Dendritic cell treated with granulocyte-macrophage colony-stimulating factor and Interleukin-4, amounts not matched to agents 40 ng/mL and 50 ng/mL, for 4 days (primary cell): ENCODE results near the gene SAMD4B.
"Not testable (repeated sequence)": the region's sequence is repeated elsewhere in the genome, so short reads cannot be mapped to it uniquely, and the experiment has no call there.

Source experiments
- H3K27ac Mint-ChIP-seq: one replicate; pipeline ENCODE4 v1.8.0; 2022; ENCODE audit warnings: mild to moderate bottlenecking, mixed read lengths
- H3K27me3 Mint-ChIP-seq: one replicate; pipeline ENCODE4 v1.8.0; 2022; ENCODE audit warnings: mild to moderate bottlenecking, mixed read lengths
- H3K36me3 Mint-ChIP-seq: one replicate; pipeline ENCODE4 v1.8.0; 2022; ENCODE audit warnings: low read depth, mixed read lengths
- H3K4me1 Mint-ChIP-seq: one replicate; pipeline ENCODE4 v1.8.0; 2022; ENCODE audit warnings: low read depth, mixed read lengths
- H3K4me3 Mint-ChIP-seq: one replicate; pipeline ENCODE4 v1.8.0; 2022; ENCODE audit warnings: mild to moderate bottlenecking, moderate library complexity, mixed read lengths
- H3K9me3 Mint-ChIP-seq: one replicate; pipeline ENCODE4 v1.8.0; 2022; ENCODE audit warnings: mixed read lengths
- intact Hi-C: fragments of 100-400 bp; cut with micrococcal nuclease; formaldehyde crosslinking; loops from one replicate; pipeline ENCODE4 v1.15.0; 2022

Gene SAMD4B

GRCh38 chr19:39306075-39306474 lies 36.1 kb upstream of the SAMD4B start:
- intact Hi-C loops, result no loop called here
- peaks cover 39% of the 10 kb centered on the region for H3K36me3 Mint-ChIP-seq
- H3K4me3 Mint-ChIP-seq, result no peak overlapping the region
- H3K4me1 Mint-ChIP-seq, result peaks cover 30% of the 10 kb centered on the region
- H3K27ac Mint-ChIP-seq, result no peak overlapping the region
- peaks cover 7% of the 10 kb centered on the region for H3K27me3 Mint-ChIP-seq
- no peaks in the 10 kb centered on the region for H3K9me3 Mint-ChIP-seq

- no peaks in the 10 kb centered on the region for H3K9me3 Mint-ChIP-seq
- intact Hi-C loops, result no loop called here
These were observed 35.0 kb upstream of the SAMD4B start for GRCh38 chr19:39307046-39307821.

GRCh38 chr19:39307822-39308530 lies 34.2 kb upstream of the SAMD4B start:
- Mint-ChIP-seq H3K4me1 (peaks cover 25% of the 10 kb centered on the region), H3K9me3 (no peaks in the 10 kb centered on the region), H3K27me3 (peaks cover 7% of the 10 kb centered on the region), H3K36me3 (peaks cover 58% of the 10 kb centered on the region), H3K27ac (no peak overlapping the region), H3K4me3 (no peak overlapping the region)
- intact Hi-C loops, result no loop called here

More at GRCh38 chr19:39307046-39307821, 35.0 kb upstream of the SAMD4B start:
- H3K36me3 Mint-ChIP-seq, result peaks cover 50% of the 10 kb centered on the region
- peaks cover 7% of the 10 kb centered on the region for H3K27me3 Mint-ChIP-seq
- H3K4me1 Mint-ChIP-seq, result peaks cover 28% of the 10 kb centered on the region
- H3K27ac Mint-ChIP-seq, result peak overlapping the region; percentile 1
- no peak overlapping the region for H3K4me3 Mint-ChIP-seq

GRCh38 chr19:39308531-39309304 lies 33.5 kb upstream of the SAMD4B start:
- H3K27ac Mint-ChIP-seq, result no peak overlapping the region
- no peaks in the 10 kb centered on the region for H3K9me3 Mint-ChIP-seq
- H3K4me3 Mint-ChIP-seq, result no peak overlapping the region
- peaks cover 64% of the 10 kb centered on the region for H3K36me3 Mint-ChIP-seq
- H3K4me1 Mint-ChIP-seq, result peaks cover 20% of the 10 kb centered on the region
- peaks cover 7% of the 10 kb centered on the region for H3K27me3 Mint-ChIP-seq
- intact Hi-C loops, result no loop called here

- Mint-ChIP-seq H3K36me3 (peaks cover 70% of the 10 kb centered on the region), H3K4me1 (peaks cover 20% of the 10 kb centered on the region)
- H3K27me3 Mint-ChIP-seq, H3K27ac Mint-ChIP-seq, H3K9me3 Mint-ChIP-seq, H3K4me3 Mint-ChIP-seq, intact Hi-C loops: not testable (repeated sequence)
These were observed 32.9 kb upstream of the SAMD4B start for GRCh38 chr19:39309305-39309670.

- no peaks in the 10 kb centered on the region for H3K27me3 Mint-ChIP-seq
- peaks cover 14% of the 10 kb centered on the region for H3K4me1 Mint-ChIP-seq
- peak overlapping the region; percentile 48 for H3K4me3 Mint-ChIP-seq
- peaks cover 82% of the 10 kb centered on the region for H3K36me3 Mint-ChIP-seq
- intact Hi-C loops, result no loop called here
- peak overlapping the region; percentile 45 for H3K27ac Mint-ChIP-seq
- no peaks in the 10 kb centered on the region for H3K9me3 Mint-ChIP-seq
These were observed 31.5 kb upstream of the SAMD4B start for GRCh38 chr19:39310558-39311311.

GRCh38 chr19:39314016-39314728 lies 28.0 kb upstream of the SAMD4B start:
- Mint-ChIP-seq H3K36me3 (peaks cover 78% of the 10 kb centered on the region), H3K27me3 (peaks cover 2% of the 10 kb centered on the region), H3K9me3 (no peaks in the 10 kb centered on the region), H3K4me3 (no peak overlapping the region), H3K4me1 (peaks cover 27% of the 10 kb centered on the region), H3K27ac (no peak overlapping the region)
- intact Hi-C loops, result no loop called here

GRCh38 chr19:39315933-39316332 lies 26.3 kb upstream of the SAMD4B start:
- intact Hi-C loops, result no loop called here
- Mint-ChIP-seq H3K4me3 (no peak overlapping the region), H3K36me3 (peaks cover 68% of the 10 kb centered on the region), H3K27ac (no peak overlapping the region), H3K9me3 (no peaks in the 10 kb centered on the region), H3K4me1 (peaks cover 24% of the 10 kb centered on the region), H3K27me3 (peaks cover 15% of the 10 kb centered on the region)

GRCh38 chr19:39316627-39317321 lies 25.4 kb upstream of the SAMD4B start:
- Mint-ChIP-seq H3K27ac (no peak overlapping the region), H3K36me3 (peaks cover 60% of the 10 kb centered on the region), H3K9me3 (no peaks in the 10 kb centered on the region), H3K4me1 (peaks cover 27% of the 10 kb centered on the region), H3K4me3 (no peak overlapping the region), H3K27me3 (peaks cover 23% of the 10 kb centered on the region)
- intact Hi-C loops, result no loop called here

- Mint-ChIP-seq H3K27me3 (peaks cover 30% of the 10 kb centered on the region), H3K4me1 (peaks cover 28% of the 10 kb centered on the region), H3K27ac (no peak overlapping the region), H3K36me3 (peaks cover 53% of the 10 kb centered on the region), H3K4me3 (no peak overlapping the region), H3K9me3 (no peaks in the 10 kb centered on the region)
- intact Hi-C loops, result no loop called here
These were observed 24.7 kb upstream of the SAMD4B start for GRCh38 chr19:39317476-39317875.

GRCh38 chr19:39318071-39318470 lies 24.1 kb upstream of the SAMD4B start:
- H3K36me3 Mint-ChIP-seq, result peaks cover 47% of the 10 kb centered on the region
- no peak overlapping the region for H3K27ac Mint-ChIP-seq
- no peak overlapping the region for H3K4me3 Mint-ChIP-seq
- H3K27me3 Mint-ChIP-seq, result peaks cover 35% of the 10 kb centered on the region
- intact Hi-C loops, result no loop called here
- H3K9me3 Mint-ChIP-seq, result no peaks in the 10 kb centered on the region
- peaks cover 28% of the 10 kb centered on the region for H3K4me1 Mint-ChIP-seq

GRCh38 chr19:39318690-39319089 lies 23.5 kb upstream of the SAMD4B start:
- intact Hi-C loops, result no loop called here
- no peak overlapping the region for H3K27ac Mint-ChIP-seq
- H3K27me3 Mint-ChIP-seq, result peaks cover 35% of the 10 kb centered on the region
- no peaks in the 10 kb centered on the region for H3K9me3 Mint-ChIP-seq
- peaks cover 28% of the 10 kb centered on the region for H3K4me1 Mint-ChIP-seq
- no peak overlapping the region for H3K4me3 Mint-ChIP-seq
- H3K36me3 Mint-ChIP-seq, result peaks cover 42% of the 10 kb centered on the region
